Measurements from ENCODE around the gene RHOF. TPM values are rescaled to one million over a fixed set of nuclear protein-coding genes. Genes with fewer than 3 reads are reported as not detected.
A peak's percentile ranks its signal among the peaks of the same experiment; 100 is the strongest.

Gene RHOF
- total and polyA plus RNA-seq, 2 donors, result 12.9 to 33.3 TPM

DNA sequence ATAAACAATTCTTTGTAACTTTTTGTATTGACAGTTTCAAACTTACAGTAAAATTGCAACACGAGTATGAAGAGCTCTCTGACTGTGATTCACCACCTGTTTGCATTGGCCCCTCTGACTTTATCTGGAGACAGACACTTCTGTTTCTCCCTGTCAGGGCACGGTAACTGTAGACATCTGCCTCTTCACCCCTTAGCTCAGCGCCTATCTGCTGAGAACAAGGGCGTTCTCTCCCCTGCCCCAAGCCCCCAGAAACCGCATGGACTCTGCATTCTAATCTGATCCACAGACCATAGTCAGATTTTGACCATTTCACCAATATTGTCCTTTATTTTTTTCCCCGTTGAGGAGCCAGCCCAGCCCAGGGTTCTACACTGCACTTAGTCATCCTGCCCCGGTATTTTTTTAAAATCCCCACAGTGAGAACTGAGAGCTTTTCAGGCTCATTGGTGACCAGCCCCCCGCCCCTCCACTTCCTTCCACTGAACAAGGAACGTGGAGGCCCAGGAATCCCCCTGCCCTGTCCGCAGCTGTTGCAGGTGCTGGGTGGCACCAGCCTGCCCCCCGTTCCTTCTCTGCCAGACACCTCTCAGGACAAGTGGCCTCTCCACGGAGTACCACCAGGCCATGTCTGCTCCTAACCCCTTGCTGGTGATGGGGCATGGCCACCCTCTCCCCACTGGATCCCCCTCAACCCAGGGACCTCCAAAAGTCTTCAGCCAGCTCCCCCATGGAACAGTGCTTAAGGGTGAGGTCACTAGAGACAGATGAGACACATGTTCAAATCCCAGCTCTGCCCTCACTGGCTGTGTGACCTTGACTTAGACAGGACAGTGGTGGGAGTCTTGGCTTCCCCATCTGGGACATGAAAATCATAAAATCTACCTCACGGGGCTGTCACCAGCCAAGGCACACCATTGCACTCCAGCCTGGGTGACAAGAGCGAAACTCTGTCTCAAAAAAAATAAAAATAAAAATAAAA is 11.2 kb downstream of the RHOF start:
- DNase-seq (ENCODE audit: low read depth in 6 of 9, low spot score in 9 of 9), result peak in 1 of 9 donors; percentile 69

DNA sequence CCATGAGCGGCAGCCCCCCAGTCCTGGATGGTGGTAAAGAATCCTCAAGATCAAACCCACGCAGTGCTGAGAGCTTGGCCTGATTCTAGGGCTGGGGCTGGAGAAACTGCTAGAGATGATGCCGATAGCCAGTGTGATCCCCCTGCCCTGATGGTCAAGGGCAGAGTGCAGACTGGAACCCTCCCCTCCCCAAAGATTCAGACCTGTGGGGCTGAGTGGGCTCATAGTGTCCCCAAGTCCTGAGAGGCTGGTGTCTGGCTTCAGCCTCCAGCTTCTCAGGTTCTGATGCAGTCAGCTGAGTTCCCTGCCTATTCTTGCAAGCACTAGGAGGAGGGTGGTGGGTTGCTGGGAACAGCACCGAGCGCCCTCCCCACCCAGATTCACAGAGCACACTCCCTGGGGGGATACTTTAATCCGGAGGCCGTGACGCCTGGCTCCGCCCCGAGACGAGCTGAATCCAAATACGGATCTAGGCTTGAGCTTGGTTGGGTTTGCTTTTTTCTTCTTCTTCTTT is 11.9 kb downstream of the RHOF start:
- no peak for DNase-seq (ENCODE audit: low read depth in 6 of 9, low spot score in 9 of 9)
- Histone ChIP-seq H3K36me3 (ENCODE audit: control insufficient read depth in 2 of 2, insufficient read depth in 2 of 2, low read length in 1 of 2) (peaks cover 26 to 53% of the 10 kb centered on the region in 2 donors), H3K27me3 (ENCODE audit: control insufficient read depth in 2 of 2, insufficient read depth in 1 of 2, low read length in 1 of 2) (no peaks in the 10 kb centered on the region), H3K4me1 (ENCODE audit: control insufficient read depth in 2 of 2, insufficient read depth in 2 of 2, low read length in 2 of 2) (peaks cover 16 to 60% of the 10 kb centered on the region in 2 donors), H3K9me3 (ENCODE audit: control insufficient read depth in 2 of 2, insufficient read depth in 1 of 2, low read length in 1 of 2) (peaks cover 0 to 8% of the 10 kb centered on the region in 2 donors), H3K27ac (ENCODE audit: low read depth in 1 of 2, low read length in 1 of 2) (peak overlapping the region; percentile 25 to 70), H3K4me3 (ENCODE audit: low read length in 2 of 2) (no peak overlapping the region)
- WGBS, result 77% methylated on average over 12 of the region's 12 CpGs

More for the DNA sequence above, 11.2 kb downstream of the RHOF start:
- H3K27ac ChIP-seq (ENCODE audit: low read depth in 1 of 2, low read length in 1 of 2), result peak overlapping the region; percentile 70 to 76
- no peak overlapping the region for H3K4me3 ChIP-seq (ENCODE audit: low read length in 2 of 2)
- 29% methylated on average over 14 of the region's 14 CpGs for WGBS
- peaks cover 0 to 8% of the 10 kb centered on the region in 2 donors for H3K9me3 ChIP-seq (ENCODE audit: control insufficient read depth in 2 of 2, insufficient read depth in 1 of 2, low read length in 1 of 2)
- peaks cover 20 to 61% of the 10 kb centered on the region in 2 donors for H3K4me1 ChIP-seq (ENCODE audit: control insufficient read depth in 2 of 2, insufficient read depth in 2 of 2, low read length in 2 of 2)
- H3K27me3 ChIP-seq (ENCODE audit: control insufficient read depth in 2 of 2, insufficient read depth in 1 of 2, low read length in 1 of 2), result no peaks in the 10 kb centered on the region
- H3K36me3 ChIP-seq (ENCODE audit: control insufficient read depth in 2 of 2, insufficient read depth in 2 of 2, low read length in 1 of 2), result peaks cover 26 to 57% of the 10 kb centered on the region in 2 donors

DNA sequence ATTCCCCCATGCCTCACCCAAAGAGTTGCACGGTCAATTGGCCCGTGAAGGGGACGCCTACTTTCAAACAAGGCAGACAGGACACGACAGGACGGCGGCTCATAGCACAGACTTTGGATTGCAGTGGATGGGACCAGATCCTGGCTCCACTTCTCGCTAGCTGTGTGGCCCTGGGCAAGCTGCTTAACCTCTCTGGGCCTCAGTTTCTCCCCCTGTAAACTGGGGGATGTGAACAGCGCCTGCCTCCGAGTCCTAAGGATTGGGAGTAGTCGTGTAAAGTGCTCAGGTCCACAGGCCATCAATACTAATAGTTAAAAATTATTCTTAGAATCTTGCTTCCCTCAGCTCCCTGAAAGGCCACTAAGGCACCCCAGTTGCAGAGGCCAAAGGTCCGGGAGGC is 13.1 kb downstream of the RHOF start:
- no peak overlapping the region for H3K4me3 ChIP-seq (ENCODE audit: low read length in 2 of 2)
- no peaks in the 10 kb centered on the region for H3K27me3 ChIP-seq (ENCODE audit: control insufficient read depth in 2 of 2, insufficient read depth in 1 of 2, low read length in 1 of 2)
- H3K4me1 ChIP-seq (ENCODE audit: control insufficient read depth in 2 of 2, insufficient read depth in 2 of 2, low read length in 2 of 2), result peaks cover 20 to 66% of the 10 kb centered on the region in 2 donors
- H3K9me3 ChIP-seq (ENCODE audit: control insufficient read depth in 2 of 2, insufficient read depth in 1 of 2, low read length in 1 of 2), result peaks cover 0 to 12% of the 10 kb centered on the region in 2 donors
- peaks cover 26 to 48% of the 10 kb centered on the region in 2 donors for H3K36me3 ChIP-seq (ENCODE audit: control insufficient read depth in 2 of 2, insufficient read depth in 2 of 2, low read length in 1 of 2)
- 86% methylated on average over 11 of the region's 11 CpGs for WGBS
- DNase-seq (ENCODE audit: low read depth in 6 of 9, low spot score in 9 of 9), result no peak
- H3K27ac ChIP-seq (ENCODE audit: low read depth in 1 of 2, low read length in 1 of 2), result no peak overlapping the region

DNA sequence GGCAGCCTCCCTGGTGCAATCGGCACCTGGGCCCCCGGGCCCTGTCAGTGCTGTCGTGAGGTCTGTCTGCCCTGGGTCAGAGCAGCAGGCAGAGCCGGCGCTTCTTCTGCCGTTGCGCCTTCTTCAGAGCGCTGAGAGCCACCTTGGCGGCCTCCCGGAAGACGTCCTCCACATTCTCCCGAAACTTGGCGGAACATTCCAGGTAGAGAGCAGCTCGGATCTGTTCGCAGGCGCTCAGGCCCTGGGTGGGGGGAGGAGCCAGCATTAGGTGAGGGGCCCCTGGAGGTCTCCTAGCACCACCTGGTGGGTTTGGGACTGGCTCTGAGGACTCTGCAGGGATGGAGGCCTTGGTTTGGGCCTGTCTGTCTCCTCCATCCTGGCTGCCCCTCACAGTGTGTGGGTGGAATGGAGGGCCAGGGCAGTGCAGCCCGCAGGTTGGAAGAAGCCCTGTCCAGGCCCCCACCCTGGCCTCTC is 14.0 kb downstream of the RHOF start:
- 96% methylated on average over 17 of the region's 17 CpGs for WGBS

DNA sequence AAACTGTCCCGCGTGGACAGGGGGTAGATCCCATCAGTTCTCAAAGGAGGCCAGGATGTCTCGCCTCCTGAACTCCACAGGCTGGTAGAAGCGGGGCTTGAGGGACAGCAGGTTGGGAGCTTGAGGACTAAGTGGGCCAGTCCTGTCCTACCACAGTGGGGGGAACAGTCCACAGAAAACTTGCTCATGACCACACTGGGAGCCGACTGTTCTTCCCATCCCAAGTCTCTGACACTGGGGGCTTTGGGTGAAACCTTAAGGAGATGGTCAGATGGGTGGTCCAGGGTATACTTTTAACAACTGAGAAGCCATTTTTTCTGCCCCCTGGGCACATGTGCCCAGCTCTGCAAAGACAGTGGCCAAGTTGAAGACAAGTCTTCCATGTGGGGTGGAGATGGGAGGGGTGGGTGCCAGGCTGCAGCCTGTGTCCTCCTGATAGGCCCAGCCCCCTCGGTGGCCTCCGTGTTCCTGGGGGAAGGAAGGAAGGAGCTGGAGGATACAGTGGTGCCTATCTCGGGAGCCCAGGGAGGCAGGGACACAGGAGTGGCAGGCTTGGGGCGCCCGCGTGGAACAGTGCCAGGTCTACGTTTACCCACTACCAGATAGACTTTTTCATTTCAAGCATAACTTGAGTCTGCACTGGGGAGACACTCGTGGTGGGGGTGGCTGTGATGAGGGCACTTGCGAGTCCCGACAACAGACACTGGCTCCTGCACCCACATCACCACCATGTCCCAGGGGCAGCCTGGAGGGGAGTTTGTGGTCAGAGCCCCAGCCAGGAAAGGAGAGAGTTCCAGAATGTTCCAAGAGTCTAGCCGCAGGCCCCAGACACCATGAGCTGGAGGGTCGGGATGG is 14.7 kb downstream of the RHOF start:
- Histone ChIP-seq H3K4me3 (ENCODE audit: low read length in 2 of 2) (no peak overlapping the region), H3K27me3 (ENCODE audit: control insufficient read depth in 2 of 2, insufficient read depth in 1 of 2, low read length in 1 of 2) (no peaks in the 10 kb centered on the region), H3K4me1 (ENCODE audit: control insufficient read depth in 2 of 2, insufficient read depth in 2 of 2, low read length in 2 of 2) (peaks cover 20 to 68% of the 10 kb centered on the region in 2 donors), H3K9me3 (ENCODE audit: control insufficient read depth in 2 of 2, insufficient read depth in 1 of 2, low read length in 1 of 2) (peaks cover 0 to 12% of the 10 kb centered on the region in 2 donors), H3K36me3 (ENCODE audit: control insufficient read depth in 2 of 2, insufficient read depth in 2 of 2, low read length in 1 of 2) (peaks cover 26 to 42% of the 10 kb centered on the region in 2 donors), H3K27ac (ENCODE audit: low read depth in 1 of 2, low read length in 1 of 2) (no peak overlapping the region)
- 91% methylated on average over 17 of the region's 17 CpGs for WGBS
- DNase-seq (ENCODE audit: low read depth in 6 of 9, low spot score in 9 of 9), result no peak

More for the DNA sequence above, 14.0 kb downstream of the RHOF start:
- Histone ChIP-seq H3K4me3 (ENCODE audit: low read length in 2 of 2) (no peak overlapping the region), H3K27me3 (ENCODE audit: control insufficient read depth in 2 of 2, insufficient read depth in 1 of 2, low read length in 1 of 2) (no peaks in the 10 kb centered on the region), H3K36me3 (ENCODE audit: control insufficient read depth in 2 of 2, insufficient read depth in 2 of 2, low read length in 1 of 2) (peaks cover 26 to 42% of the 10 kb centered on the region in 2 donors), H3K27ac (ENCODE audit: low read depth in 1 of 2, low read length in 1 of 2) (no peak overlapping the region), H3K9me3 (ENCODE audit: control insufficient read depth in 2 of 2, insufficient read depth in 1 of 2, low read length in 1 of 2) (peaks cover 0 to 12% of the 10 kb centered on the region in 2 donors), H3K4me1 (ENCODE audit: control insufficient read depth in 2 of 2, insufficient read depth in 2 of 2, low read length in 2 of 2) (peaks cover 20 to 68% of the 10 kb centered on the region in 2 donors)
- DNase-seq (ENCODE audit: low read depth in 6 of 9, low spot score in 9 of 9), result no peak

DNA sequence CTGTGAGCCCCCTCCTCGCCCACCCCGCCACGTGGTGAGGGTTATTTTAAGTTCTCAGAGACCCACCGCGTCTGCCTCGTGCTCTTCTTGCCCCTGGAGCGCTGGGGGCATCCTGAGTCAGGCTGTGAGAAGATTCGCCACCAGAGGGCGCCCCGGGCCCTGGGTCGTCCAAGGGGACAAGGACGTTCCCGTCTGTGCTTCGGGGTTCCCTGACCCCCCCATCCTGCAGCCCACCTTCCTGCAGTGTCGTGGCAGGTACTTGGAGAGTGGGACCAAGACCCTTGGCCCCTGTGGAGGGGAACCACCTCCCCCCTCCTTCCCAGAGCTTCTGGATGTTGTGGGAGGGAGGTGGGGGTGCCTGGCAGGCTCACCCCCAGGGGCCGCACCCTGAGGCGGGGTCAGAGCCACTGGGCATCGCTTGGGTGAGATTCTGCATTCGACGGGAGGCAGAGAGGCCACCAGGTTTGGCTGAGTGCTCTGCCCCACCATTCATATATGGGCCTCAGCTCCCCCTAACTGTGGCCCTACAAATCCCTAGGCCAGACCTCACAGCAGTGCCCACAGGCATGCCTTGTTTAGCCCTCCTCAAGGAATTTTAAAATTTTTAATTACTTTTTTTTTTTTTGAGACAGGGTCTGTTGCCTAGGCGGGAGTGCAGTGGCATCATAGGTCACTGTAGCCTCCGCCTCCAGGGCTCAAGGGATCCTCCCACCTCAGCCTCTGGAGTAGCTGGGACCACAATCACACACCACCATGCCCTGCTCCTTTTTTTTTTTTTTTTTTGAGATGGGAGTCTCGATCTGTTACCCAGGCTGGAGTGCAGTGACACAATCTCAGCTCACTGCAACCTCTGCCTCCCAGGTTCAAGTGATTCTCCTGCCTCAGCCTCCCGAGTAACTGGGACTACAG is 17.0 kb downstream of the RHOF start:
- Histone ChIP-seq H3K27ac (ENCODE audit: low read depth in 1 of 2, low read length in 1 of 2) (peak overlapping the region in 1 of 2 donors; percentile 25), H3K4me3 (ENCODE audit: low read length in 2 of 2) (no peak overlapping the region), H3K36me3 (ENCODE audit: control insufficient read depth in 2 of 2, insufficient read depth in 2 of 2, low read length in 1 of 2) (peaks cover 26 to 41% of the 10 kb centered on the region in 2 donors), H3K27me3 (ENCODE audit: control insufficient read depth in 2 of 2, insufficient read depth in 1 of 2, low read length in 1 of 2) (no peaks in the 10 kb centered on the region), H3K9me3 (ENCODE audit: control insufficient read depth in 2 of 2, insufficient read depth in 1 of 2, low read length in 1 of 2) (peaks cover 0 to 16% of the 10 kb centered on the region in 2 donors), H3K4me1 (ENCODE audit: control insufficient read depth in 2 of 2, insufficient read depth in 2 of 2, low read length in 2 of 2) (peaks cover 9 to 57% of the 10 kb centered on the region in 2 donors)
- DNase-seq (ENCODE audit: low read depth in 6 of 9, low spot score in 9 of 9), result peak in 4 of 9 donors; percentile 81 to 90 (median 86)
- 29% methylated on average over 24 of the region's 24 CpGs for WGBS

DNA sequence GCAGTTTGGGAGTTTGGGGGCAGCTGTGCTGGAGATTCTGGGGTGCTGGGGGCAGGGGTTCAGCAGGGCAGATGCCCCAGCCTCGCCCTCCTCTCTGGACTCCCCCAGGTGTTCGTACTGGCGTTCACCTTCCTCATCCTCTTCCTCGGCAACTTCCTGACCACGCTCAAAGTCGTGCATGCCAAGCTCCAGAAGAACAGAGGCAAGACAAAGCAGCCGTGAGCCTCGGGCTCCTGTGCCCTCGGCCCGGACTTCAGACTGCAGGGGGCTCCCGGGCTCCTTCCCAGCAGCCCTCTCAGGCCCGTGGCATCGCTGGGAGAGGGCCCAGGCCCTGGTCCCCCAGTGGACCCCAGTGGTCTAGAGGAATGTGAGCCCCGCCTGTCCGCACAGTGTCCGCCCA is 18.0 kb downstream of the RHOF start:
- 85% methylated on average over 16 of the region's 16 CpGs for WGBS
- Histone ChIP-seq H3K27ac (ENCODE audit: low read depth in 1 of 2, low read length in 1 of 2) (no peak overlapping the region), H3K4me1 (ENCODE audit: control insufficient read depth in 2 of 2, insufficient read depth in 2 of 2, low read length in 2 of 2) (peaks cover 7 to 48% of the 10 kb centered on the region in 2 donors), H3K4me3 (ENCODE audit: low read length in 2 of 2) (no peak overlapping the region), H3K27me3 (ENCODE audit: control insufficient read depth in 2 of 2, insufficient read depth in 1 of 2, low read length in 1 of 2) (no peaks in the 10 kb centered on the region), H3K36me3 (ENCODE audit: control insufficient read depth in 2 of 2, insufficient read depth in 2 of 2, low read length in 1 of 2) (peaks cover 23 to 33% of the 10 kb centered on the region in 2 donors), H3K9me3 (ENCODE audit: control insufficient read depth in 2 of 2, insufficient read depth in 1 of 2, low read length in 1 of 2) (peaks cover 0 to 16% of the 10 kb centered on the region in 2 donors)
- DNase-seq (ENCODE audit: low read depth in 6 of 9, low spot score in 9 of 9), result no peak

DNA sequence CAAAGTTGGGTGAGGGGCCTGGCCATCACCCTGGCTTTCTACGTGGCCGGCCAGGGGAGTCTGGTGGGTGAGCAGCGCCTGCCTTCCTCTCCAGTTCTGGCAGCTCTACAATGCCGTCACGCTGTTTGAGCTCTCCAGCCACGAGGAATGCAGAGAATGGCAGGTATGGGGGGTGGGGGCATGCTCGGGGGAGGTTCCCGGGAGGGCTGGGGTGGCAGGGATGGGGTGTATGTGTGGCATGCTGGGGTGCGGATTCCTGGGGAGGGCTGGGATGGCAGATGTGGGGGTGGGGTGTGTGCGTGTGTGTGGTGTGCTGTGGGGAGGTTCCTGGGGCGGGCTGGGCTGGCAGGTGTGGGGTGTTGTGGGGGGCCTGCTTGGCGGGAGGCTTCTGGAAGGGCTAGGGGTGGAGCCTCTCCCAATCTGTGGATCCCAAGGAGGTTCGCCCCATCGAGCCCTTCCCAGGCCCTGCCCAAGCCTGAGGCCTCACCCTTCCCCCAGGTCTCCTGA is 18.5 kb downstream of the RHOF start:
- no peak overlapping the region for H3K27ac ChIP-seq (ENCODE audit: low read depth in 1 of 2, low read length in 1 of 2)
- 91% methylated on average over 14 of the region's 14 CpGs for WGBS
- no peak for DNase-seq (ENCODE audit: low read depth in 6 of 9, low spot score in 9 of 9)
- H3K4me3 ChIP-seq (ENCODE audit: low read length in 2 of 2), result no peak overlapping the region
- H3K27me3 ChIP-seq (ENCODE audit: control insufficient read depth in 2 of 2, insufficient read depth in 1 of 2, low read length in 1 of 2), result no peaks in the 10 kb centered on the region
- H3K36me3 ChIP-seq (ENCODE audit: control insufficient read depth in 2 of 2, insufficient read depth in 2 of 2, low read length in 1 of 2), result peaks cover 19 to 29% of the 10 kb centered on the region in 2 donors
- H3K9me3 ChIP-seq (ENCODE audit: control insufficient read depth in 2 of 2, insufficient read depth in 1 of 2, low read length in 1 of 2), result peaks cover 0 to 16% of the 10 kb centered on the region in 2 donors
- peaks cover 7 to 45% of the 10 kb centered on the region in 2 donors for H3K4me1 ChIP-seq (ENCODE audit: control insufficient read depth in 2 of 2, insufficient read depth in 2 of 2, low read length in 2 of 2)

All from thymus (tissue), 11 donors.